ENCODE data around the gene P2RY13.

Gene P2RY13

GRCh38 chr3:151329363-151329762, at the start of gene P2RY13:
P2RY13 (minus strand) TSS chr3:151329549; CDS start chr3:151329528, 21 bp downstream.
- no peak for ATAC-seq

- no peak for ATAC-seq
Observed at GRCh38 chr3:151377768-151378385, 48.5 kb upstream of the P2RY13 start.

- no peak for ATAC-seq
Observed at GRCh38 chr3:151372063-151372820, 42.9 kb upstream of the P2RY13 start.

GRCh38 chr3:151371526-151371925, 42.2 kb upstream of the P2RY13 start:
- no peak for ATAC-seq

GRCh38 chr3:151367448-151367847, 38.1 kb upstream of the P2RY13 start:
- ATAC-seq = no peak

- ATAC-seq = no peak
Observed at GRCh38 chr3:151366993-151367392, 37.6 kb upstream of the P2RY13 start.

GRCh38 chr3:151362751-151363174, 33.4 kb upstream of the P2RY13 start:
- ATAC-seq = no peak

GRCh38 chr3:151357463-151357850, 28.1 kb upstream of the P2RY13 start:
- ATAC-seq = no peak

GRCh38 chr3:151356794-151357462, 27.6 kb upstream of the P2RY13 start:
- ATAC-seq = no peak

GRCh38 chr3:151351648-151352047, 22.3 kb upstream of the P2RY13 start:
- ATAC-seq = no peak

- no peak for ATAC-seq
Observed at GRCh38 chr3:151351219-151351618, 21.9 kb upstream of the P2RY13 start.

GRCh38 chr3:151350656-151351055, 21.3 kb upstream of the P2RY13 start:
- ATAC-seq = no peak

GRCh38 chr3:151347432-151347831, 18.1 kb upstream of the P2RY13 start:
- no peak for ATAC-seq

- ATAC-seq = no peak
Observed at GRCh38 chr3:151346292-151346691, 16.9 kb upstream of the P2RY13 start.

GRCh38 chr3:151345859-151346258, 16.5 kb upstream of the P2RY13 start:
- no peak for ATAC-seq

GRCh38 chr3:151331696-151332095, 2.3 kb upstream of the P2RY13 start:
- no peak for ATAC-seq

- ATAC-seq = no peak
Observed at GRCh38 chr3:151330899-151331298, 1.6 kb upstream of the P2RY13 start.

GRCh38 chr3:151330379-151330778, 1.0 kb upstream of the P2RY13 start:
- no peak for ATAC-seq

GRCh38 chr3:151328298-151328995, 902 bp downstream of the P2RY13 start:
- no peak for ATAC-seq

GRCh38 chr3:151327571-151328198, 1.7 kb downstream of the P2RY13 start:
- ATAC-seq = no peak

- ATAC-seq = no peak
Observed at GRCh38 chr3:151322511-151322910, 6.8 kb downstream of the P2RY13 start.

- no peak for ATAC-seq
Observed at GRCh38 chr3:151321526-151321925, 7.8 kb downstream of the P2RY13 start.

GRCh38 chr3:151320131-151320530, 9.2 kb downstream of the P2RY13 start:
- no peak for ATAC-seq
